ENCODE measurements around the gene CHN2.

The CHN2 gene

GRCh38 chr7:29370531-29371314, 176.1 kb downstream of the CHN2 start:
- DNase-seq: no peak

- DNase-seq: no peak
These were observed 176.9 kb downstream of the CHN2 start for GRCh38 chr7:29371472-29371871.

- no peak for DNase-seq
These were observed 177.9 kb downstream of the CHN2 start for GRCh38 chr7:29372351-29373090.

GRCh38 chr7:29375641-29376562, 181.3 kb downstream of the CHN2 start:
- no peak for DNase-seq

- no peak for DNase-seq
These were observed 183.1 kb downstream of the CHN2 start for GRCh38 chr7:29377718-29378117.

- DNase-seq: no peak
These were observed 185.0 kb downstream of the CHN2 start for GRCh38 chr7:29379551-29379950.

GRCh38 chr7:29381206-29382094, 186.9 kb downstream of the CHN2 start:
- DNase-seq: no peak

- DNase-seq: no peak
These were observed 189.7 kb downstream of the CHN2 start for GRCh38 chr7:29384277-29384676.

- DNase-seq: no peak
These were observed 190.7 kb downstream of the CHN2 start for GRCh38 chr7:29385214-29385814.

- no peak for DNase-seq
These were observed 191.7 kb downstream of the CHN2 start for GRCh38 chr7:29386196-29386765.

- DNase-seq: no peak
These were observed 196.7 kb downstream of the CHN2 start for GRCh38 chr7:29391262-29391661.

GRCh38 chr7:29394321-29394720, 199.7 kb downstream of the CHN2 start:
- no peak for DNase-seq

- DNase-seq: no peak
These were observed 202.0 kb downstream of the CHN2 start for GRCh38 chr7:29396563-29396962.

- no peak for DNase-seq
These were observed 202.8 kb downstream of the CHN2 start for GRCh38 chr7:29397398-29397797.

- no peak for DNase-seq
These were observed 203.4 kb downstream of the CHN2 start for GRCh38 chr7:29398011-29398410.

GRCh38 chr7:29400437-29400836, 205.9 kb downstream of the CHN2 start:
- no peak for DNase-seq

- no peak for DNase-seq
These were observed 207.2 kb downstream of the CHN2 start for GRCh38 chr7:29401769-29402168.

GRCh38 chr7:29405891-29406290, 211.3 kb downstream of the CHN2 start:
- DNase-seq: no peak

- no peak for DNase-seq
These were observed 211.8 kb downstream of the CHN2 start for GRCh38 chr7:29406366-29406765.

GRCh38 chr7:29408841-29409243, 214.3 kb downstream of the CHN2 start:
- peak; percentile 19 for DNase-seq

- DNase-seq: no peak
These were observed 216.4 kb downstream of the CHN2 start for GRCh38 chr7:29410996-29411395.
